RPMI7951 (cell line): ENCODE results near the gene APLF. TPM values are rescaled to one million over a fixed set of nuclear protein-coding genes. Genes with fewer than 3 reads are reported as not detected.
"Not testable (repeated sequence)": the region's sequence is repeated elsewhere in the genome, so short reads cannot be mapped to it uniquely, and the experiment has no call there.

Experiments used
- DNase-seq: peaks from one replicate; pipeline ENCODE4 v3.0.0-alpha.2; 2012; ENCODE audit warnings: low read depth
- total RNA-seq: library from RNA; depleted of rRNA; stranded (reverse); fragments of >200 nt; shearing (Covaris generic); gene quantifications from 2 replicates; pipeline ENCODE4 v1.2.3, GENCODE V29; 2014; rRNA removed

APLF gene
- total RNA-seq, 1 experiment from 2014 or later, result 5.9 TPM

GRCh38 chr2:68579689-68580088 is 112.3 kb downstream of the APLF start:
- DNase-seq, result no peak

GRCh38 chr2:68588589-68588988 is 121.2 kb downstream of the APLF start:
- no peak for DNase-seq

GRCh38 chr2:68589963-68590362 is 122.6 kb downstream of the APLF start:
- DNase-seq, result no peak

- DNase-seq, result no peak
These were observed 123.3 kb downstream of the APLF start for GRCh38 chr2:68590702-68591101.

GRCh38 chr2:68591225-68591624 is 123.8 kb downstream of the APLF start:
- no peak for DNase-seq

GRCh38 chr2:68594041-68594440 is 126.7 kb downstream of the APLF start:
- DNase-seq, result no peak

GRCh38 chr2:68594674-68595492 is 127.5 kb downstream of the APLF start:
- peak; percentile 44 for DNase-seq

GRCh38 chr2:68595493-68595785 is 128.1 kb downstream of the APLF start:
- not testable (repeated sequence) for DNase-seq

- not testable (repeated sequence) for DNase-seq
These were observed 133.1 kb downstream of the APLF start for GRCh38 chr2:68600495-68600894.

- no peak for DNase-seq
These were observed 135.7 kb downstream of the APLF start for GRCh38 chr2:68603059-68603458.

- no peak for DNase-seq
These were observed 136.7 kb downstream of the APLF start for GRCh38 chr2:68604077-68604476.

GRCh38 chr2:68605939-68606338 is 138.6 kb downstream of the APLF start:
- no peak for DNase-seq

GRCh38 chr2:68606759-68607158 is 139.4 kb downstream of the APLF start:
- DNase-seq, result no peak

- DNase-seq, result no peak
These were observed 140.5 kb downstream of the APLF start for GRCh38 chr2:68607837-68608236.

GRCh38 chr2:68612765-68613519 is 145.6 kb downstream of the APLF start:
- DNase-seq, result no peak

GRCh38 chr2:68620772-68621171 is 153.4 kb downstream of the APLF start:
- DNase-seq, result no peak

GRCh38 chr2:68623820-68624219 is 156.4 kb downstream of the APLF start:
- DNase-seq, result no peak

- DNase-seq, result no peak
These were observed 160.2 kb downstream of the APLF start for GRCh38 chr2:68627615-68628014.

Other genes with a start within 250 kb of the APLF start
- 24.0 and 25.6 TPM in 2 replicates for gene PPP3R1, start 215.1 kb upstream of the APLF start, total RNA-seq
- gene CNRIP1, start 147.6 kb upstream of the APLF start, total RNA-seq, result 50.5 and 53.9 TPM in 2 replicates
- gene PLEK, start 102.3 kb upstream of the APLF start, total RNA-seq, result not detected in 2 replicates
- 0.98 and 1.4 TPM in 2 replicates for gene FBXO48, start 291 bp upstream of the APLF start, total RNA-seq
- not detected in 2 replicates for gene PROKR1, start 176.0 kb downstream of the APLF start, total RNA-seq